Measurements from ENCODE around the gene SMG6. TPM values are rescaled to one million over a fixed set of nuclear protein-coding genes. Genes with fewer than 3 reads are reported as not detected.

Gene SMG6
- total RNA-seq, 1 donor from 2014 or later = 9.2 TPM

GRCh38 chr17:2058586-2059546 lies 244.7 kb downstream of the SMG6 start:
- no peak for FAIRE-seq
- H3K27me3 ChIP-seq (ENCODE audit: control insufficient read depth, insufficient read depth, low read length) = no peaks in the 10 kb centered on the region

GRCh38 chr17:2057760-2058585 lies 245.6 kb downstream of the SMG6 start:
- FAIRE-seq (no peak), DNase-seq (ENCODE audit: low read depth) (no peak)
- TF ChIP-seq CTCF (IDR thresholded peaks at IDR 0.05; ENCODE audit: insufficient read depth, low read length, severe bottlenecking) = no peak
- Histone ChIP-seq H3K36me3 (ENCODE audit: control insufficient read depth, insufficient read depth, low read length) (peaks cover 11% of the 10 kb centered on the region), H3K27me3 (ENCODE audit: control insufficient read depth, insufficient read depth, low read length) (no peaks in the 10 kb centered on the region), H3K4me3 (ENCODE audit: low read depth, low read length) (no peak overlapping the region)

More at GRCh38 chr17:2058586-2059546, 244.7 kb downstream of the SMG6 start:
- Histone ChIP-seq H3K36me3 (ENCODE audit: control insufficient read depth, insufficient read depth, low read length) (peaks cover 13% of the 10 kb centered on the region), H3K4me3 (ENCODE audit: low read depth, low read length) (no peak overlapping the region)
- DNase-seq (ENCODE audit: low read depth) = no peak
- peak; percentile 78 for TF ChIP-seq CTCF (IDR thresholded peaks at IDR 0.05; ENCODE audit: insufficient read depth, low read length, severe bottlenecking)

- FAIRE-seq (no peak), DNase-seq (ENCODE audit: low read depth) (no peak)
- Histone ChIP-seq H3K27me3 (ENCODE audit: control insufficient read depth, insufficient read depth, low read length) (no peaks in the 10 kb centered on the region), H3K36me3 (ENCODE audit: control insufficient read depth, insufficient read depth, low read length) (peaks cover 7% of the 10 kb centered on the region), H3K4me3 (ENCODE audit: low read depth, low read length) (no peak overlapping the region)
- no peak for TF ChIP-seq CTCF (IDR thresholded peaks at IDR 0.05; ENCODE audit: insufficient read depth, low read length, severe bottlenecking)
These were observed 246.3 kb downstream of the SMG6 start for GRCh38 chr17:2057175-2057759.

- TF ChIP-seq CTCF (IDR thresholded peaks at IDR 0.05; ENCODE audit: insufficient read depth, low read length, severe bottlenecking) = no peak
- H3K36me3 ChIP-seq (ENCODE audit: control insufficient read depth, insufficient read depth, low read length) = peaks cover 6% of the 10 kb centered on the region
- H3K27me3 ChIP-seq (ENCODE audit: control insufficient read depth, insufficient read depth, low read length) = no peaks in the 10 kb centered on the region
- H3K4me3 ChIP-seq (ENCODE audit: low read depth, low read length) = no peak overlapping the region
- DNase-seq (ENCODE audit: low read depth) (no peak), FAIRE-seq (no peak)
These were observed 247.1 kb downstream of the SMG6 start for GRCh38 chr17:2056206-2057174.

All from bronchial epithelial cell (primary cell).